NCI-H748 treated with DMSO at 0.1 percent for 48 hours (cell line): Measurements from ENCODE around the gene DPP3.

Source experiments
- DNase-seq: peaks from one replicate; lab custom pipeline; 2025; lab: John Stamatoyannopoulos, UW

Gene DPP3

GRCh38 chr11:66484806-66485380 is 4.7 kb downstream of the DPP3 start:
- no peak for DNase-seq

GRCh38 chr11:66488957-66489356 is 8.7 kb downstream of the DPP3 start:
- no peak for DNase-seq

GRCh38 chr11:66489636-66490035 is 9.4 kb downstream of the DPP3 start:
- no peak for DNase-seq

GRCh38 chr11:66491315-66491935 is 11.2 kb downstream of the DPP3 start:
- no peak for DNase-seq

- DNase-seq: no peak
Measured at GRCh38 chr11:66492161-66492865, 12.1 kb downstream of the DPP3 start.

- no peak for DNase-seq
Measured at GRCh38 chr11:66493130-66493529, 12.9 kb downstream of the DPP3 start.

GRCh38 chr11:66494458-66494857 is 14.2 kb downstream of the DPP3 start:
- no peak for DNase-seq

- DNase-seq: no peak
Measured at GRCh38 chr11:66494935-66495334, 14.7 kb downstream of the DPP3 start.

GRCh38 chr11:66495401-66495854 is 15.2 kb downstream of the DPP3 start:
- DNase-seq: no peak

GRCh38 chr11:66497206-66497605 is 17.0 kb downstream of the DPP3 start:
- DNase-seq: no peak

- DNase-seq: no peak
Measured at GRCh38 chr11:66498506-66498905, 18.3 kb downstream of the DPP3 start.

GRCh38 chr11:66505276-66505816 is 25.1 kb downstream of the DPP3 start:
- no peak for DNase-seq

- DNase-seq: no peak
Measured at GRCh38 chr11:66509131-66509561, 28.9 kb downstream of the DPP3 start.

- DNase-seq: peak; percentile 41
Measured at GRCh38 chr11:66510271-66510989, 30.2 kb downstream of the DPP3 start, which contains the start of gene BBS1. TSS of gene BBS1 (plus strand) at chr11:66510635. CDS start at chr11:66510660, 25 bp downstream.

GRCh38 chr11:66510990-66511339 is 30.7 kb downstream of the DPP3 start:
- DNase-seq: no peak

- DNase-seq: no peak
Measured at GRCh38 chr11:66523611-66524010, 43.4 kb downstream of the DPP3 start.

- no peak for DNase-seq
Measured at GRCh38 chr11:66524304-66525040, 44.2 kb downstream of the DPP3 start.

GRCh38 chr11:66529069-66529468 is 48.8 kb downstream of the DPP3 start:
- no peak for DNase-seq

GRCh38 chr11:66529655-66530054 is 49.4 kb downstream of the DPP3 start:
- DNase-seq: no peak

- no peak for DNase-seq
Measured at GRCh38 chr11:66530927-66531709, 50.9 kb downstream of the DPP3 start.

GRCh38 chr11:66531841-66532240 is 51.6 kb downstream of the DPP3 start:
- DNase-seq: no peak
